HFF-Myc (cell line): ENCODE data around the gene ZNF853.
A peak's percentile ranks its signal among the peaks of the same experiment; 100 is the strongest.
"Not testable (repeated sequence)": the region's sequence is repeated elsewhere in the genome, so short reads cannot be mapped to it uniquely, and the experiment has no call there.

ENCODE experiments used
- DNase-seq: peaks from one replicate; pipeline ENCODE4 v3.0.0-alpha.2; 2011; ENCODE audit warnings: low read depth; ENCODE audit errors: extremely low read depth
- H3K4me3 ChIP-seq: replicated peaks from 2 replicates; pipeline ENCODE4 v1.5.1; 2011; ENCODE audit warnings: low read depth, mild to moderate bottlenecking, control low read depth, low read length
- TF ChIP-seq, protein P1 (sequence below): IDR thresholded peaks from 2 replicates; pipeline ENCODE4 v1.5.1; 2012; ENCODE audit warnings: mild to moderate bottlenecking, low read depth, low read length, control low read depth; ENCODE audit errors: missing control alignments

The ZNF853 gene

DNA sequence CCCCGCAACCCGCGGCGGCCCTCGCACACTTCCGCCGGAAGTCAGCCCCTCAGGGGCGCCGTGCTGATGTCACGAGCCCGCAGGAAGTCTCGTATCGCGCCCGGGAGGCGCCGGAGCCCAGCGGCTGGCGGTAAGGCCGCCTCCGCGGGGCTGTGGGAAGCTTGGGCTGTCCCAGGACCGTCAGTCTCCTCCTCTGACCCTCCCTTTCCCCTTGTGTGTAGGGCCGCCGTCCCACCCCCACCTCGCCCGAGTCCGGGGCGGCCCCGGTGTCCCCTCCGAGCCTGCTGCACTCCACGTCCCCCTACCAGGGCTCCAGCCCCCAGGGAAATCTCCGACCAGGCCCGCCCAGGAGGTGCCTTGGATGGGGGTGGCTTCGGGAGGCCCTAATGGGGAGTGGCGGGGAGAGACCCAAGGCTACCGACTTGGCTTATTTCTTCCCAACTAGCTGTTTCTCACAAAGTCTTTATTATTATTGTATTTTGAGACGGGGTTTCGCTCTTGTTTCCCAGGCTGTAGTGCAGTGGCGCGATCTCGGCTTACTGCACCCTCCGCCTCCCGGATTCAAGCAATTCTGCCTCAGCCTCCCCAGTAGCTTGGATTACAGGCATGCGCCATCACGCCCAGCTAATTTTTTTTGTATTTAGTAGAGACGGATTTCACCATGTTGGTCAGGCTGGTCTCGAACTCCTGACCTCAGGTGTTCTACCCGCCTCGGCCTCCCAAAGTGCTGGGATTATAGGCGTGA is 37.9 kb upstream of the ZNF853 start, which contains the start of gene ZDHHC4:
TSS of gene ZDHHC4 (plus strand) at position 86 of the 745 bp plus-strand sequence. CDS start 3,108 bp downstream, outside the sequence.
- TF ChIP-seq, protein P1, sequence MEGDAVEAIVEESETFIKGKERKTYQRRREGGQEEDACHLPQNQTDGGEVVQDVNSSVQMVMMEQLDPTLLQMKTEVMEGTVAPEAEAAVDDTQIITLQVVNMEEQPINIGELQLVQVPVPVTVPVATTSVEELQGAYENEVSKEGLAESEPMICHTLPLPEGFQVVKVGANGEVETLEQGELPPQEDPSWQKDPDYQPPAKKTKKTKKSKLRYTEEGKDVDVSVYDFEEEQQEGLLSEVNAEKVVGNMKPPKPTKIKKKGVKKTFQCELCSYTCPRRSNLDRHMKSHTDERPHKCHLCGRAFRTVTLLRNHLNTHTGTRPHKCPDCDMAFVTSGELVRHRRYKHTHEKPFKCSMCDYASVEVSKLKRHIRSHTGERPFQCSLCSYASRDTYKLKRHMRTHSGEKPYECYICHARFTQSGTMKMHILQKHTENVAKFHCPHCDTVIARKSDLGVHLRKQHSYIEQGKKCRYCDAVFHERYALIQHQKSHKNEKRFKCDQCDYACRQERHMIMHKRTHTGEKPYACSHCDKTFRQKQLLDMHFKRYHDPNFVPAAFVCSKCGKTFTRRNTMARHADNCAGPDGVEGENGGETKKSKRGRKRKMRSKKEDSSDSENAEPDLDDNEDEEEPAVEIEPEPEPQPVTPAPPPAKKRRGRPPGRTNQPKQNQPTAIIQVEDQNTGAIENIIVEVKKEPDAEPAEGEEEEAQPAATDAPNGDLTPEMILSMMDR: no peak
- DNase-seq: peak; percentile 52
- peak within 1 kb of the TSS; percentile 70 for H3K4me3 ChIP-seq

GRCh38 chr7:6578114-6579084 is 37.0 kb upstream of the ZNF853 start:
- TF ChIP-seq, protein P1: no peak
- DNase-seq: no peak
- H3K4me3 ChIP-seq: peak overlapping the region; percentile 70

GRCh38 chr7:6579446-6579845 is 36.0 kb upstream of the ZNF853 start:
- TF ChIP-seq, protein P1: peak; percentile 15
- no peak for DNase-seq
- H3K4me3 ChIP-seq: no peak overlapping the region

DNA sequence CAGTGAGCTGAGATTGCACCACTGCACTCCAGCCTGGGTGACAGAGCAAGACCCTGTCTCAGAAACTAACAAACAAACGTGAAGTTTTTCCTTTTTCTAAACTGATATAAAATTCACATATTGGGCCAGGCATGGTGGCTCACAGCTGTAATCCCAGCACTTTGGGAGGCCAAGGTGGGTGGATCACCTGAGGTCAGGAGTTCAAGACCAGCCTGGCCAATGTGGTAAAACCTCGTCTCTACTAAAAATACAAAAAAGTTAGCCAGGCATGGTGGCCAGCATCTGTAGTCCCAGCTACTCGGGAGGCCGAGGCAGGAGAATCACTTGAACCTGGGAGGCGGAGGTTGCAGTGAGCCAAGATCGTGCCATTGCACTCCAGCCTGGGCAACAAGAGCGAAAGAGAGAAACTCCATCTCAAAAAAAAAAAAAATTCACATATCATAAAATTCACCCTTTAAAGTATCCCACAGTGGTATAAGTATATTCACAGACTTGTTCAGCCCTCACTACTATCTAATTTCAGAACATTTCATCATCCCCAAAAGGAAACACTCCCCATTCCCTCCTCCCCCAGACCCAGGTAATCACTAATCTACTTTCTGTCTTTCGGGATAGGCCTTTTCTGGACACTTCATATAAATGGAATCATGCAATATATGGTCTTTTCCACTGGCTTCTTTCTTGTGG is 29.5 kb upstream of the ZNF853 start:
- H3K4me3 ChIP-seq, DNase-seq: not testable (repeated sequence)

DNA sequence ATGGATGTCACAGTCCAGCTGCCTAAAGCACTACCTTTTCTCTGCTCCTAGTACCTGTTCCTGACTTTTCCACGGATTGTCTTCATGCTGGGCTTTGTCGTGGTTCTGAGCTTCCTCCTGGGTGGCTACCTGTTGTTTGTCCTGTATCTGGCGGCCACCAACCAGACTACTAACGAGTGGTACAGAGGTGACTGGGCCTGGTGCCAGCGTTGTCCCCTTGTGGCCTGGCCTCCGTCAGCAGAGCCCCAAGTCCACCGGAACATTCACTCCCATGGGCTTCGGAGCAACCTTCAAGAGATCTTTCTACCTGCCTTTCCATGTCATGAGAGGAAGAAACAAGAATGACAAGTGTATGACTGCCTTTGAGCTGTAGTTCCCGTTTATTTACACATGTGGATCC is 26.8 kb upstream of the ZNF853 start:
- no peak overlapping the region for H3K4me3 ChIP-seq
- TF ChIP-seq, protein P1: no peak
- no peak for DNase-seq

- TF ChIP-seq, protein P1: no peak
- H3K4me3 ChIP-seq: no peak overlapping the region; the same call in 1 of the 2 replicates
- DNase-seq: no peak
These were observed 26.1 kb upstream of the ZNF853 start for GRCh38 chr7:6589151-6589828.
